CD4-positive, alpha-beta T cell treated with Interleukin-12 subunit alpha and Interleukin-12 subunit beta, for 1 hour (primary cell): ENCODE measurements around the gene GAS2L2.
"Not testable (repeated sequence)": the region's sequence is repeated elsewhere in the genome, so short reads cannot be mapped to it uniquely, and the experiment has no call there.

Experiments
- DNase-seq: peaks from one replicate; pipeline ENCODE4 v3.0.0-alpha.2; 2020

GAS2L2 gene

GRCh38 chr17:35769895-35770486 is 17.0 kb upstream of the GAS2L2 start:
- DNase-seq = no peak

GRCh38 chr17:35768797-35769196 is 15.8 kb upstream of the GAS2L2 start:
- no peak for DNase-seq

- peak; percentile 46 for DNase-seq
These were observed 14.0 kb upstream of the GAS2L2 start for GRCh38 chr17:35766903-35767510.

GRCh38 chr17:35766489-35766877 is 13.4 kb upstream of the GAS2L2 start:
- no peak for DNase-seq

- no peak for DNase-seq
These were observed 12.9 kb upstream of the GAS2L2 start for GRCh38 chr17:35765756-35766488.

GRCh38 chr17:35765086-35765710 is 12.2 kb upstream of the GAS2L2 start:
- no peak for DNase-seq

- peak; percentile 90 for DNase-seq
These were observed 11.3 kb upstream of the GAS2L2 start for GRCh38 chr17:35764123-35764991.

- DNase-seq = no peak
These were observed 10.7 kb upstream of the GAS2L2 start for GRCh38 chr17:35763767-35764122.

- no peak for DNase-seq
These were observed 8.6 kb upstream of the GAS2L2 start for GRCh38 chr17:35761601-35762000.

- DNase-seq = no peak
These were observed 7.5 kb upstream of the GAS2L2 start, which contains the start of gene C17orf50 for GRCh38 chr17:35760587-35760986. TSS of gene C17orf50 (plus strand) at chr17:35760887. CDS start at chr17:35760942, 55 bp downstream.

GRCh38 chr17:35757243-35757642 is 4.2 kb upstream of the GAS2L2 start:
- DNase-seq = no peak

GRCh38 chr17:35752471-35752870 is 568 bp downstream of the GAS2L2 start:
- no peak for DNase-seq

- DNase-seq = not testable (repeated sequence)
These were observed 1.5 kb downstream of the GAS2L2 start for GRCh38 chr17:35751541-35751940.

GRCh38 chr17:35750526-35751395 is 2.3 kb downstream of the GAS2L2 start:
- DNase-seq = no peak

- no peak for DNase-seq
These were observed 3.3 kb downstream of the GAS2L2 start for GRCh38 chr17:35749560-35750412.

- no peak for DNase-seq
These were observed 4.1 kb downstream of the GAS2L2 start for GRCh38 chr17:35748979-35749378.

GRCh38 chr17:35748341-35748841 is 4.6 kb downstream of the GAS2L2 start:
- no peak for DNase-seq

GRCh38 chr17:35747540-35748017 is 5.5 kb downstream of the GAS2L2 start:
- DNase-seq = peak; percentile 82

- DNase-seq = no peak
These were observed 7.2 kb downstream of the GAS2L2 start for GRCh38 chr17:35745749-35746320.

GRCh38 chr17:35745246-35745645 is 7.8 kb downstream of the GAS2L2 start:
- DNase-seq = no peak
